Measurements from ENCODE around the gene TNKS1BP1.

DNA sequence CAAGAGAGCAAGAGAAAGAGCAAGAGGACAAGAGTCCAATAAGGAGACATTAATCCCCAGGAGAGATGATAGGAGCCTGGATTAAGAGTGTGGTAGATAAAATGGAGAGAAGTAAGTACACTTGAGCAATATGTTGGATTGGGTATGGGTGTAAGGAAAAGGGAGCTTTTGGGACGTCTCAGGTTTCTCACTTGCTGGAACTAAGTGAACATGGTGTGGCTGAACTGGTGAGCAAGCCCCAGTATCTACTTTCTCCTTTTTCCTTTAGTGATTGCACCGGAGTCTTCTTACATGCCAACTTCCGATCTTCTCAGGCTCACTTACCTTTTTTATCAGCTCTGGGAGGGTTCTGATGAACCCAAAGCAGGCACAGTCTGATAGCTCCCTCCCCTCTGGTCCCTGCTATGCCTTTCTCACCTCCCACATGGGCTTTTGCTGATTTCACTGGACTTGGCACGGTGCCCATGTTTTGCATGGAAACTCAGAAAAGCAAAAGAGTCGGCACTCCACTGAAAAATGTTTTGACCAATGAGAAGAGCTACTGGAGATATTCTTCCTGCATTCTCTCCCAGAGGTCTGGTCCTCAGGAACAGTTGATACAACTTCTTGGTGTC is 73.2 kb downstream of the TNKS1BP1 start:
- no peak for TF ChIP-seq ARNT (IDR thresholded peaks at IDR 0.05)
- TF ChIP-seq L3MBTL2 (conservative IDR thresholded peaks at IDR 0.05): no peak
- TF ChIP-seq FOXM1 (IDR thresholded peaks at IDR 0.05; ENCODE audit: borderline replicate concordance): no peak
